ENCODE measurements around the gene ST6GALNAC3.

- TF ChIP-seq CTCF (optimal IDR thresholded peaks at IDR 0.05 in 1 of 3, IDR thresholded peaks at IDR 0.05 in 1 of 3, conservative IDR thresholded peaks at IDR 0.05 in 1 of 3; ENCODE audit: extremely low read depth in 1 of 3, insufficient read depth in 2 of 3, low read length in 3 of 3): no peak
- no peak for TF ChIP-seq EZH2 (IDR thresholded peaks at IDR 0.05; ENCODE audit: low read length)
Measured at GRCh38 chr1:76239470-76239918, 164.9 kb downstream of the ST6GALNAC3 start.

Measured in keratinocyte (primary cell).